Measurements from ENCODE around the gene NOS2. TPM values are rescaled to one million over a fixed set of nuclear protein-coding genes. Genes with fewer than 3 reads are reported as not detected.
A peak's percentile ranks its signal among the peaks of the same experiment; 100 is the strongest.

NOS2 gene
- total RNA-seq, 3 donors from 2014 or later = 10.5 to 67.1 (median 11.0) TPM

- intact Hi-C loops (cut with DNase I, micrococcal nuclease) = loop anchor here in 1 of 2 donors (10.0 kb wide), 1 partner anchor 67 kb away; no protein-coding TSS in a partner anchor
- TF ChIP-seq, protein P1, sequence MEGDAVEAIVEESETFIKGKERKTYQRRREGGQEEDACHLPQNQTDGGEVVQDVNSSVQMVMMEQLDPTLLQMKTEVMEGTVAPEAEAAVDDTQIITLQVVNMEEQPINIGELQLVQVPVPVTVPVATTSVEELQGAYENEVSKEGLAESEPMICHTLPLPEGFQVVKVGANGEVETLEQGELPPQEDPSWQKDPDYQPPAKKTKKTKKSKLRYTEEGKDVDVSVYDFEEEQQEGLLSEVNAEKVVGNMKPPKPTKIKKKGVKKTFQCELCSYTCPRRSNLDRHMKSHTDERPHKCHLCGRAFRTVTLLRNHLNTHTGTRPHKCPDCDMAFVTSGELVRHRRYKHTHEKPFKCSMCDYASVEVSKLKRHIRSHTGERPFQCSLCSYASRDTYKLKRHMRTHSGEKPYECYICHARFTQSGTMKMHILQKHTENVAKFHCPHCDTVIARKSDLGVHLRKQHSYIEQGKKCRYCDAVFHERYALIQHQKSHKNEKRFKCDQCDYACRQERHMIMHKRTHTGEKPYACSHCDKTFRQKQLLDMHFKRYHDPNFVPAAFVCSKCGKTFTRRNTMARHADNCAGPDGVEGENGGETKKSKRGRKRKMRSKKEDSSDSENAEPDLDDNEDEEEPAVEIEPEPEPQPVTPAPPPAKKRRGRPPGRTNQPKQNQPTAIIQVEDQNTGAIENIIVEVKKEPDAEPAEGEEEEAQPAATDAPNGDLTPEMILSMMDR (IDR thresholded peaks at IDR 0.05) = no peak
- H3K36me3 ChIP-seq (ENCODE audit: low read depth) = no peaks in the 10 kb centered on the region
- H3K9me3 ChIP-seq = no peaks in the 10 kb centered on the region
- no peak overlapping the region for H3K4me3 ChIP-seq
- peaks cover 36% of the 10 kb centered on the region for H3K4me1 ChIP-seq (ENCODE audit: low read depth)
- DNase-seq (peak; percentile 65 to 78 (median 71)), ATAC-seq (peak; percentile 62)
These were observed 7.5 kb upstream of the NOS2 start for GRCh38 chr17:27807567-27808470.

DNA sequence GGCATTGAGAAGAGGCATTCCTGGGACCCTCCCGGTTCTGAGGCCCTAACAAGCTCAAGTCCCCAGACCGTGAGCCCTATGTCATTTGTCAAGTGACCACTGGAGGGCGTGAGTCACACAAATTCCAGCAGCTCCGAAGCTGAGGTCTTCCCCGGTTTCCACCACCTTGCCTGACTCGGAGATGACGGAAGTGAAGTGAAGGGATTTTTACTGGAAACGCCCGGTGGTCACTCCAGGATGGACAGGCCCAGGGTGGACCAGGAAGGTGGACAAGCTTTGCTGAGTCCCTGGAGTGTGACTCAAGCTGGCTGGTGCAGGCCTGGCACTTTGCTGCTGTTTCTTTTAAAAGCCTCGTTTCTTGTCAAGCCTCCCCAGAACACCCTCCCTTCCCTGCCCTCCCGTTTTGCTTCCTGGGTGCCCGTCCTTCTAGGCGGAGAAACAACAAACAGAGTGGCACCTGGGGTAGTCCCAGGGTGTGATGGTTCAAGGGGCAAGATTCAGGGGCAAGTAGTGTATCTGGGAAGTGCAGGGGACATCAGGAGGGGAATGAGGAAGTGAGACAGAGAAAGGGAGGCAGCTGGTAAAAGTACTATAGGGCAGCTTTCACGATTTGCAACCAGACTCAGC lies 5.3 kb upstream of the NOS2 start:
- TF ChIP-seq, protein P1 (IDR thresholded peaks at IDR 0.05) = peak; percentile 70
- H3K4me1 ChIP-seq (ENCODE audit: low read depth) = peaks cover 18% of the 10 kb centered on the region
- no peak overlapping the region for H3K4me3 ChIP-seq
- intact Hi-C loops (cut with DNase I, micrococcal nuclease) = loop anchor here (2.0 to 10.0 kb wide), 2 partner anchors 65 to 69 kb away; no protein-coding TSS in a partner anchor
- peak; percentile 80 for ATAC-seq
- no peaks in the 10 kb centered on the region for H3K36me3 ChIP-seq (ENCODE audit: low read depth)
- peak; percentile 83 to 91 (median 86) for DNase-seq
- no peaks in the 10 kb centered on the region for H3K9me3 ChIP-seq

DNA sequence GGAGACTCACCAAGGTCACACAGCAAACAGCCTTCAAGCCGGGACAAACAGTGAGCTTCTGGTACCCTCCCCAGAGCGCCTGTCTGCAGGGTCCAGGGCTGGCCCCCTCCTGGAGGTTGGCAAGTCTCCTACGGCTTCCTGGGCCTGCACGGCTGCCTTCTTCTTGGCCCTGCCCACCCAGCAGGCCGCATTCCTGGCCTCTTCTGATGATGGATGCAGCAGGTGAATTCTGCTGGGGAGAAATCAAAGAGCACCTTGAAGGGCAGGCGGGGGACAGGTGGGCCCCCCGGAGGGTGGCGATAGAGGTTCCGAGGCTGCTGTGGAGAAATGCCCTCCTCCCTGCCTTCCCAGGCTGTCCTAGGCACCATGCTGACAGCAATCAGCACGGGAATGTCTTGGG lies 3.8 kb upstream of the NOS2 start:
- DNase-seq (no peak), ATAC-seq (no peak)
- TF ChIP-seq, protein P1 (IDR thresholded peaks at IDR 0.05) = no peak
- Histone ChIP-seq H3K4me1 (ENCODE audit: low read depth) (peaks cover 12% of the 10 kb centered on the region), H3K36me3 (ENCODE audit: low read depth) (no peaks in the 10 kb centered on the region), H3K4me3 (no peak overlapping the region), H3K9me3 (no peaks in the 10 kb centered on the region)
- intact Hi-C loops (cut with DNase I, micrococcal nuclease) = loop anchor here (2.0 to 10.0 kb wide), 2 partner anchors 67 to 71 kb away; no protein-coding TSS in a partner anchor

- Histone ChIP-seq H3K4me3 (no peak overlapping the region), H3K36me3 (ENCODE audit: low read depth) (no peaks in the 10 kb centered on the region), H3K9me3 (no peaks in the 10 kb centered on the region), H3K4me1 (ENCODE audit: low read depth) (peaks cover 12% of the 10 kb centered on the region)
- ATAC-seq (no peak), DNase-seq (no peak)
- TF ChIP-seq, protein P1 (IDR thresholded peaks at IDR 0.05) = no peak
- intact Hi-C loops (cut with DNase I, micrococcal nuclease) = loop anchor here in 1 of 2 donors (10.0 kb wide), 1 partner anchor 72 kb away; no protein-coding TSS in a partner anchor
These were observed 2.8 kb upstream of the NOS2 start for GRCh38 chr17:27802962-27803680.

DNA sequence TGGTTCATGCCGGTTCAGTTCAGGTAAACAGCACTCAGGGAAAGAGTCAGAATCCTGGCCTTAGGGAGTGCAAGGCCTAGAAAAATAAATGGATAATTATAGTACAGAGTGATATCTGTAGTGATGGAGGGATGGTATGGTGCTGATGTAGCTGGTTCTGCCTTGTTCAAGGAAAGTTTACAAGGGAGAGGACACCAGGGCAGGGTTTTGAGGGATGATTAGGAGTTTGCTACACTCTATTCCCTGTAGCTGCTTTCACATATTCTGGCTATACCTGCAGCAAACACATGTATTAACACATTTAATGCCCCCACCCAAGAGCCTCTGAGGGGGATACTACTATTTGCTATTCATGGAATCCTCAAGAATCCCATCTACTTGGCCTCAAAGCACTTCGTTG lies 1.7 kb upstream of the NOS2 start:
- Histone ChIP-seq H3K36me3 (ENCODE audit: low read depth) (no peaks in the 10 kb centered on the region), H3K9me3 (no peaks in the 10 kb centered on the region), H3K4me1 (ENCODE audit: low read depth) (peaks cover 15% of the 10 kb centered on the region), H3K4me3 (no peak overlapping the region)
- intact Hi-C loops (cut with DNase I, micrococcal nuclease) = loop anchor here in 1 of 2 donors (10.0 kb wide), 1 partner anchor 73 kb away; no protein-coding TSS in a partner anchor
- ATAC-seq (no peak), DNase-seq (no peak)
- TF ChIP-seq, protein P1 (IDR thresholded peaks at IDR 0.05) = no peak
